ENCODE data around the gene PCDHGB2. TPM values are rescaled to one million over a fixed set of nuclear protein-coding genes. Genes with fewer than 3 reads are reported as not detected.
"Not testable (repeated sequence)": the region's sequence is repeated elsewhere in the genome, so short reads cannot be mapped to it uniquely, and the experiment has no call there.

Gene PCDHGB2
- total and polyA plus RNA-seq, 2 donors from 2014 or later, result 4.0 TPM; not detected in 1

DNA sequence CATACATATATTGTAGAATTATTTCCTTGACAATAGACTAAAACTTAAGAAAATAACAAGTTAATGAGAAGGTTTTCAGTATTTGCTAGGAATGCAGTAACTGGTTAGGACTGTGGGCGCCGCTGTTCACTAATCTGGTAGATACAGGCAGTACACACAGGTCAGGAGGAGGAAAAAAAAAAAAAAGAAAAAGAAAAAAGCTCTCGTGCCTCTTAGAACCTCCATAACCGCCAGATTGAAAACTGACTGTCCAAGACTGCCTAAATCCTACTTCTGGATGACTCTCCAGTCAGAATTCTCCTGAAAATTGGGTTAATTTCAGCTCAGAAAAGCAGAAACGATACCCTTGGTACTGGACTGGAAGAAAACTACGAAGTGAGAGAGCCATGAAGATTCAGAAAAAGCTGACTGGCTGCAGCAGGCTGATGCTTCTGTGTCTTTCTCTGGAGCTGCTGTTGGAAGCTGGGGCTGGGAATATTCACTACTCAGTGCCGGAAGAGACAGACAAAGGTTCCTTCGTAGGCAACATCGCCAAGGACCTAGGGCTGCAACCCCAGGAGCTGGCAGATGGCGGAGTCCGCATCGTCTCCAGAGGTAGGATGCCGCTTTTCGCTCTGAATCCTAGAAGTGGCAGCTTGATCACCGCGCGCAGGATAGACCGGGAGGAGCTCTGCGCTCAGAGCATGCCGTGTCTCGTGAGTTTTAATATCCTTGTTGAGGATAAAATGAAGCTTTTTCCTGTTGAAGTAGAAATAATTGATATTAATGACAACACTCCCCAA is 29.3 kb upstream of the PCDHGB2 start, which contains the start of gene PCDHGA1:
Gene PCDHGA1 (plus strand): TSS at position 216 of the 782 bp plus-strand sequence.
- peak in 1 of 5 donors; percentile 9 for DNase-seq
- Histone ChIP-seq H3K36me3 (ENCODE audit: control insufficient read depth in 2 of 3, insufficient read depth in 3 of 3, low read length in 3 of 3) (no peaks in the 10 kb centered on the region), H3K27ac (ENCODE audit: low read depth in 2 of 2, low read length in 2 of 2) (no peak within 1 kb of the TSS), H3K4me3 (ENCODE audit: low read length in 3 of 3) (peak within 1 kb of the TSS in 1 of 3 donors; percentile 8), H3K9ac (ENCODE audit: low read length in 3 of 3) (no peak within 1 kb of the TSS), H3K27me3 (ENCODE audit: control insufficient read depth, insufficient read depth, low read length) (no peaks in the 10 kb centered on the region), H3K4me1 (ENCODE audit: control insufficient read depth in 2 of 3, insufficient read depth in 2 of 3, low read depth in 1 of 3, low read length in 3 of 3) (no peaks in the 10 kb centered on the region), H3K9me3 (ENCODE audit: control insufficient read depth in 2 of 3, insufficient read depth in 1 of 3, low read length in 3 of 3) (peaks cover 0 to 39% (median 17%) of the 10 kb centered on the region in 3 donors)
- TF ChIP-seq, protein P1, sequence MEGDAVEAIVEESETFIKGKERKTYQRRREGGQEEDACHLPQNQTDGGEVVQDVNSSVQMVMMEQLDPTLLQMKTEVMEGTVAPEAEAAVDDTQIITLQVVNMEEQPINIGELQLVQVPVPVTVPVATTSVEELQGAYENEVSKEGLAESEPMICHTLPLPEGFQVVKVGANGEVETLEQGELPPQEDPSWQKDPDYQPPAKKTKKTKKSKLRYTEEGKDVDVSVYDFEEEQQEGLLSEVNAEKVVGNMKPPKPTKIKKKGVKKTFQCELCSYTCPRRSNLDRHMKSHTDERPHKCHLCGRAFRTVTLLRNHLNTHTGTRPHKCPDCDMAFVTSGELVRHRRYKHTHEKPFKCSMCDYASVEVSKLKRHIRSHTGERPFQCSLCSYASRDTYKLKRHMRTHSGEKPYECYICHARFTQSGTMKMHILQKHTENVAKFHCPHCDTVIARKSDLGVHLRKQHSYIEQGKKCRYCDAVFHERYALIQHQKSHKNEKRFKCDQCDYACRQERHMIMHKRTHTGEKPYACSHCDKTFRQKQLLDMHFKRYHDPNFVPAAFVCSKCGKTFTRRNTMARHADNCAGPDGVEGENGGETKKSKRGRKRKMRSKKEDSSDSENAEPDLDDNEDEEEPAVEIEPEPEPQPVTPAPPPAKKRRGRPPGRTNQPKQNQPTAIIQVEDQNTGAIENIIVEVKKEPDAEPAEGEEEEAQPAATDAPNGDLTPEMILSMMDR (IDR thresholded peaks at IDR 0.05; ENCODE audit: borderline replicate concordance, extremely low read depth, insufficient read depth), result peak; percentile 21
- FAIRE-seq, result no peak
- intact Hi-C loops (cut with DNase I), result no loop called here

DNA sequence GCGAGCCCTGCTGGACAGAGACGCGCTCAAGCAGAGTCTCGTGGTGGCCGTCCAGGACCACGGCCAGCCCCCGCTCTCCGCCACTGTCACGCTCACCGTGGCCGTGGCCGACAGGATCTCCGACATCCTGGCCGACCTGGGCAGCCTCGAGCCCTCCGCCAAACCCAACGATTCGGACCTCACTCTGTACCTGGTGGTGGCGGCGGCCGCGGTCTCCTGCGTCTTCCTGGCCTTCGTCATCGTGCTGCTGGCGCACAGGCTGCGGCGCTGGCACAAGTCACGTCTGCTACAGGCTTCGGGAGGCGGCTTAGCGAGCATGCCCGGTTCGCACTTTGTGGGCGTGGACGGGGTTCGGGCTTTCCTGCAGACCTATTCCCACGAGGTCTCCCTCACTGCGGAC is 27.2 kb upstream of the PCDHGB2 start:
- DNase-seq; H3K27me3 ChIP-seq (ENCODE audit: control insufficient read depth, insufficient read depth, low read length); H3K4me3 ChIP-seq (ENCODE audit: low read length in 3 of 3); FAIRE-seq; H3K4me1 ChIP-seq (ENCODE audit: control insufficient read depth in 2 of 3, insufficient read depth in 2 of 3, low read depth in 1 of 3, low read length in 3 of 3); H3K36me3 ChIP-seq (ENCODE audit: control insufficient read depth in 2 of 3, insufficient read depth in 3 of 3, low read length in 3 of 3); H3K27ac ChIP-seq (ENCODE audit: low read depth in 2 of 2, low read length in 2 of 2); H3K9ac ChIP-seq (ENCODE audit: low read length in 3 of 3); intact Hi-C loops (cut with DNase I): not testable (repeated sequence)
- H3K9me3 ChIP-seq (ENCODE audit: control insufficient read depth in 2 of 3, insufficient read depth in 1 of 3, low read length in 3 of 3), result peaks cover 0 to 45% (median 18%) of the 10 kb centered on the region in 3 donors

DNA sequence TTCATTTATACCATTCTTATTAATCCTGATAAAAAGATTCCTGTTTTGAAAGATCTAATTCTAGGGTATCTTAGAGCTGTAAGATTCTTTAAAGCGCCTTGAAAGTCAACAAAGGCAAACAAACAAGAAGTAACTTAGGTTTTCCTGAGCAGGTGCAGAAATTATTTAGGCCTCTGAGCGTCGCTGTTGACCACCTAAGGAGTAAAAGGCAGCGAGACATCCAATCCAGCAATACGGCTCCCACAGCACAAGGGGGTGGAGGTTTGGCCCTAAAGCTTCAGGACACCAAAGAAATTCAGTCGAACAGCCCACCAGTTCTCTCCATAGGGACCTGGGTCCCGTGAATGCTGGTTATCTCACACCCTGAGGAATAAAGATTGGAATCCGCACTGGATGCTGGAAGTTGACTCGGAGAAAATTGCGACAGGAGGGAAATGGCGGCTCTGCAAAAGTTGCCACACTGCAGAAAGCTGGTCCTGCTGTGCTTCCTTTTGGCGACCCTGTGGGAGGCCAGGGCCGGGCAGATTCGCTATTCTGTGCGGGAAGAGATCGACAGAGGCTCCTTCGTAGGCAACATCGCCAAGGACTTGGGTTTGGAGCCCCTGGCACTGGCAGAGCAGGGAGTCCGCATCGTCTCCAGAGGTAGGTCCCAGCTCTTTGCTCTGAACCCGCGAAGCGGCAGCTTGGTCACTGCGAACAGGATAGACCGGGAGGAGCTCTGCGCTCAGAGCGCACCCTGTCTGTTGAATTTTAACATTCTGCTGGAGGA is 21.1 kb upstream of the PCDHGB2 start, which contains the start of gene PCDHGA2:
Gene PCDHGA2 (plus strand): TSS at position 223 of the 769 bp plus-strand sequence.
- H3K9ac ChIP-seq (ENCODE audit: low read length in 3 of 3), result no peak within 1 kb of the TSS
- DNase-seq (peak in 3 of 5 donors; percentile 57 to 80 (median 76)), FAIRE-seq (no peak)
- H3K4me3 ChIP-seq (ENCODE audit: low read length in 3 of 3), result peak within 1 kb of the TSS; percentile 31 to 55 (median 42)
- H3K27me3 ChIP-seq (ENCODE audit: control insufficient read depth, insufficient read depth, low read length), result no peaks in the 10 kb centered on the region
- H3K4me1 ChIP-seq (ENCODE audit: control insufficient read depth in 2 of 3, insufficient read depth in 2 of 3, low read depth in 1 of 3, low read length in 3 of 3), result no peaks in the 10 kb centered on the region
- peaks cover 0 to 56% (median 26%) of the 10 kb centered on the region in 3 donors for H3K9me3 ChIP-seq (ENCODE audit: control insufficient read depth in 2 of 3, insufficient read depth in 1 of 3, low read length in 3 of 3)
- no peak within 1 kb of the TSS for H3K27ac ChIP-seq (ENCODE audit: low read depth in 2 of 2, low read length in 2 of 2)
- intact Hi-C loops (cut with DNase I), result no loop called here
- no peaks in the 10 kb centered on the region for H3K36me3 ChIP-seq (ENCODE audit: control insufficient read depth in 2 of 3, insufficient read depth in 3 of 3, low read length in 3 of 3)
- TF ChIP-seq, protein P1 (IDR thresholded peaks at IDR 0.05; ENCODE audit: borderline replicate concordance, extremely low read depth, insufficient read depth), result peak; percentile 18

DNA sequence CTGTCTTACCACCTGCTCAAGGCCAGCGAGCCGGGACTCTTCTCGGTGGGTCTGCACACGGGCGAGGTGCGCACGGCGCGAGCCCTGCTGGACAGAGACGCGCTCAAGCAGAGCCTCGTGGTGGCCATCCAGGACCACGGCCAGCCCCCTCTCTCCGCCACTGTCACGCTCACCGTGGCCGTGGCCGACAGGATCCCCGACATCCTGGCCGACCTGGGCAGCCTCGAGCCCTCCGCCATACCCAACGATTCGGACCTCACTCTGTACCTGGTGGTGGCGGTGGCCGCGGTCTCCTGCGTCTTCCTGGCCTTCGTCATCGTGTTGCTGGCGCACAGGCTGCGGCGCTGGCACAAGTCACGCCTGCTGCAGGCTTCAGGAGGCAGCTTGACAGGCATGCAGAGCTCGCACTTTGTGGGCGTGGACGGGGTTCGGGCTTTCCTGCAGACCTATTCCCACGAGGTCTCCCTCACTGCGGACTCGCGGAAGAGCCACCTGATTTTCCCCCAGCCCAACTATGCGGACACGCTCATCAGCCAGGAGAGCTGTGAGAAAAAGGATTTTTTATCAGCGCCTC is 18.9 kb upstream of the PCDHGB2 start:
- H3K9ac ChIP-seq (ENCODE audit: low read length in 3 of 3); FAIRE-seq; H3K4me1 ChIP-seq (ENCODE audit: control insufficient read depth in 2 of 3, insufficient read depth in 2 of 3, low read depth in 1 of 3, low read length in 3 of 3); H3K36me3 ChIP-seq (ENCODE audit: control insufficient read depth in 2 of 3, insufficient read depth in 3 of 3, low read length in 3 of 3); H3K27ac ChIP-seq (ENCODE audit: low read depth in 2 of 2, low read length in 2 of 2); DNase-seq; intact Hi-C loops (cut with DNase I); H3K27me3 ChIP-seq (ENCODE audit: control insufficient read depth, insufficient read depth, low read length); H3K4me3 ChIP-seq (ENCODE audit: low read length in 3 of 3): not testable (repeated sequence)
- H3K9me3 ChIP-seq (ENCODE audit: control insufficient read depth in 2 of 3, insufficient read depth in 1 of 3, low read length in 3 of 3), result peaks cover 2 to 66% (median 24%) of the 10 kb centered on the region in 3 donors

Measured in kidney (tissue), 14 donors.